ENCODE results near the gene FARS2. TPM values are rescaled to one million over a fixed set of nuclear protein-coding genes. Genes with fewer than 3 reads are reported as not detected.

FARS2 gene
- polyA plus RNA-seq, 2 of the 4 experiments (the other 2 are of a cell fraction): 12.9 to 17.5 TPM

- no peaks in the 10 kb centered on the region for H3K9me3 ChIP-seq
- ChIA-PET POLR2A (no interaction called here), CTCF (no interaction called here)
- no peak for FAIRE-seq
- no peak overlapping the region for H3K4me3 ChIP-seq
- ATAC-seq: no peak
- H3K27ac ChIP-seq: no peak overlapping the region
- no peaks in the 10 kb centered on the region for H3K4me1 ChIP-seq
- H3K4me2 ChIP-seq: no peak overlapping the region
- no peak for DNase-seq (ENCODE audit: low read depth in 1 of 2, low spot score in 1 of 2)
- no peak for TF ChIP-seq BHLHE40 (IDR thresholded peaks at IDR 0.05; ENCODE audit: low read depth, low read length)
- TF ChIP-seq CBX8 (IDR thresholded peaks at IDR 0.05): no peak
- TF ChIP-seq GATA3 (IDR thresholded peaks at IDR 0.05; ENCODE audit: borderline replicate concordance): no peak
- TF ChIP-seq FOSL2 (IDR thresholded peaks at IDR 0.05): no peak
- TF ChIP-seq FOSL2 (CRISPR knock-in tag; IDR thresholded peaks at IDR 0.05): no peak
- no peak for TF ChIP-seq ZNF302 (CRISPR knock-in tag; IDR thresholded peaks at IDR 0.05)
- 94% methylated on average over 1 of the region's 1 CpG for WGBS (ENCODE audit: missing lambda C conversion rate)
These were observed 355.9 kb downstream of the FARS2 start for GRCh38 chr6:5617179-5617578.

DNA sequence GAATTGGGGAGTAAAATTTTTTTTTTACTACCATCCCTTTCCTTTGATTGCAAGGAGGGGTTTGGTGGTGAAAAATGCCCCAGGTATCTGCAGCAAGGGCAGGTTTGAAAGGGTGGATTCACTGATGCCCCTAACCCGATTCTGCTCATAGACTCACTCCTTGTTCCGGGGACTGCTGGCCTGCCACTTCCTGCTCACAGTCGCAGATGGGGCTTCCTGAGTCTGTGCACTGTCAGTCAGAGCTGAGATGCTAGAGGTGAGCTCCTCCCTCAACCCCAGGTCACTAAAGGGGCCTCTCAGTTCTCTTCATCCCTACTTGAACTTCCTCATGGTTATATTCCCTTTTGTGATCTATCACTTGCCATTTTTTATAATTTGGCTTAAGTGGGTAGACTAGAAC is 357.9 kb downstream of the FARS2 start:
- DNase-seq (ENCODE audit: low read depth in 1 of 2, low spot score in 1 of 2): no peak
- no peak overlapping the region for H3K4me3 ChIP-seq
- no peak for FAIRE-seq
- H3K4me2 ChIP-seq: no peak overlapping the region
- no peak for TF ChIP-seq ZC3H11A (IDR thresholded peaks at IDR 0.05)
- TF ChIP-seq CHD2 (IDR thresholded peaks at IDR 0.05; ENCODE audit: low read length, partially characterized antibody): no peak
- TF ChIP-seq, protein P1, sequence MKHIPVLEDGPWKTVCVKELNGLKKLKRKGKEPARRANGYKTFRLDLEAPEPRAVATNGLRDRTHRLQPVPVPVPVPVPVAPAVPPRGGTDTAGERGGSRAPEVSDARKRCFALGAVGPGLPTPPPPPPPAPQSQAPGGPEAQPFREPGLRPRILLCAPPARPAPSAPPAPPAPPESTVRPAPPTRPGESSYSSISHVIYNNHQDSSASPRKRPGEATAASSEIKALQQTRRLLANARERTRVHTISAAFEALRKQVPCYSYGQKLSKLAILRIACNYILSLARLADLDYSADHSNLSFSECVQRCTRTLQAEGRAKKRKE (CRISPR knock-in tag; IDR thresholded peaks at IDR 0.05; ENCODE audit: low read depth): no peak
- no peak for TF ChIP-seq BHLHE40 (IDR thresholded peaks at IDR 0.05; ENCODE audit: low read depth, low read length)
- no peak for TF ChIP-seq JUN (IDR thresholded peaks at IDR 0.05)
- no peak for TF ChIP-seq CBX8 (IDR thresholded peaks at IDR 0.05)
- no peak for TF ChIP-seq HOXB5 (CRISPR knock-in tag; IDR thresholded peaks at IDR 0.05)
- TF ChIP-seq CEBPB (IDR thresholded peaks at IDR 0.05): no peak
- no peak for TF ChIP-seq RARB (CRISPR knock-in tag; IDR thresholded peaks at IDR 0.05)
- TF ChIP-seq, protein P2, sequence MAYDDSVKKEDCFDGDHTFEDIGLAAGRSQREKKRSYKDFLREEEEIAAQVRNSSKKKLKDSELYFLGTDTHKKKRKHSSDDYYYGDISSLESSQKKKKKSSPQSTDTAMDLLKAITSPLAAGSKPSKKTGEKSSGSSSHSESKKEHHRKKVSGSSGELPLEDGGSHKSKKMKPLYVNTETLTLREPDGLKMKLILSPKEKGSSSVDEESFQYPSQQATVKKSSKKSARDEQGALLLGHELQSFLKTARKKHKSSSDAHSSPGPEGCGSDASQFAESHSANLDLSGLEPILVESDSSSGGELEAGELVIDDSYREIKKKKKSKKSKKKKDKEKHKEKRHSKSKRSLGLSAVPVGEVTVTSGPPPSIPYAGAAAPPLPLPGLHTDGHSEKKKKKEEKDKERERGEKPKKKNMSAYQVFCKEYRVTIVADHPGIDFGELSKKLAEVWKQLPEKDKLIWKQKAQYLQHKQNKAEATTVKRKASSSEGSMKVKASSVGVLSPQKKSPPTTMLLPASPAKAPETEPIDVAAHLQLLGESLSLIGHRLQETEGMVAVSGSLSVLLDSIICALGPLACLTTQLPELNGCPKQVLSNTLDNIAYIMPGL (CRISPR knock-in tag; IDR thresholded peaks at IDR 0.05; ENCODE audit: borderline replicate concordance): no peak
- no peak for TF ChIP-seq EP300 (IDR thresholded peaks at IDR 0.05)
- TF ChIP-seq TFCP2L1 (CRISPR knock-in tag; IDR thresholded peaks at IDR 0.05): no peak
- no peak for TF ChIP-seq CTCF (IDR thresholded peaks at IDR 0.05)
- no peak for TF ChIP-seq KDM5A (IDR thresholded peaks at IDR 0.05)
- no peak for TF ChIP-seq SMC3 (IDR thresholded peaks at IDR 0.05)
- TF ChIP-seq RFX5 (IDR thresholded peaks at IDR 0.05): no peak
- no peak overlapping the region for H3K27ac ChIP-seq
- ChIA-PET CTCF (no interaction called here), POLR2A (no interaction called here)
- no peak for ATAC-seq
- 91% methylated on average over 3 of the region's 3 CpGs for WGBS (ENCODE audit: missing lambda C conversion rate)
- no peaks in the 10 kb centered on the region for H3K9me3 ChIP-seq
- H3K4me1 ChIP-seq: no peaks in the 10 kb centered on the region

- ChIA-PET POLR2A (no interaction called here), CTCF (interaction anchor here (0.7 kb wide), 1 partner anchor 68 kb away, joined by 3 read pairs; no protein-coding TSS in a partner anchor)
- H3K4me3 ChIP-seq: no peak overlapping the region
- WGBS (ENCODE audit: missing lambda C conversion rate): 86% methylated on average over 10 of the region's 10 CpGs
- TF ChIP-seq CTCF (IDR thresholded peaks at IDR 0.05) (no peak), EP300 (IDR thresholded peaks at IDR 0.05) (no peak)
- no peaks in the 10 kb centered on the region for H3K9me3 ChIP-seq
- no peak overlapping the region for H3K27ac ChIP-seq
- ATAC-seq (no peak), DNase-seq (ENCODE audit: low read depth in 1 of 2, low spot score in 1 of 2) (no peak), FAIRE-seq (no peak)
- no peaks in the 10 kb centered on the region for H3K4me1 ChIP-seq
- no peak overlapping the region for H3K4me2 ChIP-seq
These were observed 361.1 kb downstream of the FARS2 start for GRCh38 chr6:5622276-5623005.

All from A549 (cell line).